Adipose tissue (tissue), 3 donors: ENCODE measurements around the gene DNMT3A. TPM values are rescaled to one million over a fixed set of nuclear protein-coding genes. Genes with fewer than 3 reads are reported as not detected.

Experiments
- H3K27ac ChIP-seq: one replicate; pipeline ENCODE4 v1.5.1; 2013; ENCODE audit warnings: low read depth, low read length
- WGBS, 3 donors: extraction: QIAGEN DNeasy Blood & Tissue Kit; methylation state at CpG; one replicate each; pipeline ENCODE4 v1.1.7; 2013; 5-methylcytosine and 5-hydroxymethylcytosine counted together
- polyA plus RNA-seq, 3 donors: library from polyadenylated mRNA; stranded (reverse); fragments of 200-250 nt; gene quantifications; one replicate each; pipeline ENCODE4 v1.2.3, GENCODE V29; 2013
- donor health status: healthy with polysubstance abuse.
- donor health status: Bipolar disorder and iron deficiency.
- donor health status: healthy.

The DNMT3A gene
- polyA plus RNA-seq, 3 donors = 4.2 to 9.7 (median 8.3) TPM

- 96 to 99% (median 98%) methylated on average over 5 of the region's 5 CpGs for WGBS, 3 donors
- no peak overlapping the region for H3K27ac ChIP-seq
Observed at GRCh38 chr2:25374827-25375226, 33.1 kb upstream of the DNMT3A start.

- 93 to 98% (median 96%) methylated on average over 4 of the region's 4 CpGs for WGBS, 3 donors
- H3K27ac ChIP-seq = no peak overlapping the region
Observed at GRCh38 chr2:25374411-25374810, 32.7 kb upstream of the DNMT3A start.

- 29 to 91% (median 83%) methylated on average over 20 of the region's 20 CpGs for WGBS, 3 donors
- no peak overlapping the region for H3K27ac ChIP-seq
Observed at GRCh38 chr2:25373269-25373981, 31.7 kb upstream of the DNMT3A start.

- no peak overlapping the region for H3K27ac ChIP-seq
- 85 to 87% (median 86%) methylated on average over 25 of the region's 25 CpGs for WGBS, 3 donors
Observed at GRCh38 chr2:25372405-25373268, 30.9 kb upstream of the DNMT3A start.

- H3K27ac ChIP-seq = no peak overlapping the region
- WGBS, 3 donors = 89 to 92% (median 90%) methylated on average over 27 of the region's 27 CpGs
Observed at GRCh38 chr2:25371253-25372241, 29.8 kb upstream of the DNMT3A start.

- WGBS, 3 donors = 80 to 84% (median 81%) methylated on average over 5 of the region's 5 CpGs
- H3K27ac ChIP-seq = no peak overlapping the region
Observed at GRCh38 chr2:25369876-25370275, 28.2 kb upstream of the DNMT3A start.

GRCh38 chr2:25369439-25369838 is 27.7 kb upstream of the DNMT3A start:
- 76 to 79% (median 78%) methylated on average over 4 of the region's 4 CpGs for WGBS, 3 donors
- H3K27ac ChIP-seq = no peak overlapping the region

GRCh38 chr2:25368660-25369059 is 26.9 kb upstream of the DNMT3A start:
- 58 to 74% (median 66%) methylated on average over 4 of the region's 4 CpGs for WGBS, 3 donors

GRCh38 chr2:25367296-25367695 is 25.6 kb upstream of the DNMT3A start:
- 82 to 91% (median 88%) methylated on average over 9 of the region's 9 CpGs for WGBS, 3 donors
- no peak overlapping the region for H3K27ac ChIP-seq

More at GRCh38 chr2:25368660-25369059, 26.9 kb upstream of the DNMT3A start:
- no peak overlapping the region for H3K27ac ChIP-seq

- H3K27ac ChIP-seq = no peak overlapping the region
- 90 to 94% (median 92%) methylated on average over 4 of the region's 4 CpGs for WGBS, 3 donors
Observed at GRCh38 chr2:25366629-25367028, 24.9 kb upstream of the DNMT3A start.

- WGBS, 3 donors = 42 to 53% (median 49%) methylated on average over 5 of the region's 5 CpGs
- H3K27ac ChIP-seq = no peak overlapping the region
Observed at GRCh38 chr2:25365241-25365640, 23.5 kb upstream of the DNMT3A start.

GRCh38 chr2:25363733-25364132 is 22.0 kb upstream of the DNMT3A start:
- 84 to 93% (median 90%) methylated on average over 7 of the region's 7 CpGs for WGBS, 3 donors
- no peak overlapping the region for H3K27ac ChIP-seq

- no peak overlapping the region for H3K27ac ChIP-seq
- 23 to 52% (median 29%) methylated on average over 21 of the region's 21 CpGs for WGBS, 3 donors
Observed at GRCh38 chr2:25362434-25363145, 20.9 kb upstream of the DNMT3A start.

GRCh38 chr2:25362049-25362433 is 20.3 kb upstream of the DNMT3A start:
- H3K27ac ChIP-seq = no peak overlapping the region
- 0 to 1% (median 0%) methylated on average over 16 of the region's 16 CpGs for WGBS, 3 donors

- 54 to 57% (median 55%) methylated on average over 34 of the region's 34 CpGs for WGBS, 3 donors
- no peak overlapping the region for H3K27ac ChIP-seq
Observed at GRCh38 chr2:25361261-25362048, 19.7 kb upstream of the DNMT3A start.

GRCh38 chr2:25358836-25359235 is 17.1 kb upstream of the DNMT3A start:
- WGBS, 3 donors = 79 to 87% (median 85%) methylated on average over 8 of the region's 8 CpGs

GRCh38 chr2:25358249-25358815 is 16.6 kb upstream of the DNMT3A start:
- 88 to 96% (median 94%) methylated on average over 6 of the region's 6 CpGs for WGBS, 3 donors
- no peak overlapping the region for H3K27ac ChIP-seq

More at GRCh38 chr2:25358836-25359235, 17.1 kb upstream of the DNMT3A start:
- H3K27ac ChIP-seq = no peak overlapping the region
